ENCODE data around the gene ERCC6L2.

DNA sequence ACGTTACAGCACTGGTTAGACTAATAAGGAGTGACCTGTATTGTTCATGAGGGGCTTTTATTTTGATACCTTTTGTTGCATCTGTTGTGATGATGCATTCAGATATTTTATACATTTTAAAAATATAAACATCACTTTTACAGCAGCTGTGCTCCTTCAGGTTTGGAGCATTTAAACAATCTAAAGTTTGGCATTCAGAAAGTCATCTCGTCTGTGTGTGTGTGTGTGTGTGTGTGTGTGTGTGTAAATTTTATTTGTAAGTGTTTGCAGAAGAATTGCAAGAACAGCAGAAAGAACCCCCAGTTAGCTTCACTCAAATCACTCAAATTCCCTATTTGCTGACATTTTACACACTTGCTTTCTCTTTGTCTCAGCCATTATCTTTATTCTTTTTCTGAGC is 87.4 kb downstream of the ERCC6L2 start:
- no peak for TF ChIP-seq GATA2 (IDR thresholded peaks at IDR 0.05; ENCODE audit: low read depth, low read length)
- TF ChIP-seq GATA3 (IDR thresholded peaks at IDR 0.05; ENCODE audit: low read depth, low read length), result no peak

All from SH-SY5Y (cell line).